OCI-M2 (cell line): Measurements from ENCODE around the gene GALNT11.
"Not testable (repeated sequence)": the region's sequence is repeated elsewhere in the genome, so short reads cannot be mapped to it uniquely, and the experiment has no call there.

Experiments
- DNase-seq: peaks from one replicate; lab custom pipeline; 2025; ENCODE audit not compliant: unreplicated experiment; lab: John Stamatoyannopoulos, UW

Gene GALNT11

DNA sequence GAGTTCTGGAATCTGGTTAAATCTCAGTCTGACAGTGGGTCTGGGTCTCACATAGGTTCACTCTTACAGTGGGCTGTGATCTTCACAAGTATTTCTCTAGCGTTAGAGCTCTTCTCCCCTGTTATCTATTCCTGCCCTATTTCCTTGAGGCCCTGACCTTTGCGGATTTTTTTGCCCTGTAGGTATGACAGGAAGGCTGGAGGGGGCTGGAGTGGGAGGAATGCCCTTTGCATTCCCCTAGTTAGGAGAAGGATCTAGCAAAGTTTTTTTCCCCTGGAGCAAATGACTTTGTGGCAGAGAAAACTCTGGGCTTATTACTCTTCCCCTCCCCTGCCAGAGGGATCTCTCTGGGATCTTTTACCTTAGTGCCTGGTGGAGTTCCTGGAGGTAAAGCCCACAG lies 49.2 kb downstream of the GALNT11 start:
- DNase-seq: no peak

DNA sequence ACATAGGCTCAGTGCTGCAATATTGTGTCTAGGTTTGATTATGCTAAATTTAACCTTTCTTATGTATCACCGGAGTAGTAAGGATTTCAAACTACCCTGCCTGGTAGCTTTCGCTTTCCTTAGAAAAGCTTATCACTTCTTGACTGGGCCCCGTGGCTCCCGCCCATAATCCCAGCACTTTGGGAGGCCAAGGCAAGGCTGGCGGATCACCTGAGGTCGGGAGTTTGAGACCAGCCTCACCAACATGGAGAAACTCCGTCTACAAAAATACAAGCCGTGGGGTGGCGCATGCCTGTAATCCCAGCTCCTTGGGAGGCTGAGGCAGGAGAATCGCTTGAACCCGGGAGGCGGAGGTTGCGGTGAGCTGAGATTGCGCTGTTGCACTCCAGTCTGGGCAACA lies 49.9 kb downstream of the GALNT11 start:
- not testable (repeated sequence) for DNase-seq

DNA sequence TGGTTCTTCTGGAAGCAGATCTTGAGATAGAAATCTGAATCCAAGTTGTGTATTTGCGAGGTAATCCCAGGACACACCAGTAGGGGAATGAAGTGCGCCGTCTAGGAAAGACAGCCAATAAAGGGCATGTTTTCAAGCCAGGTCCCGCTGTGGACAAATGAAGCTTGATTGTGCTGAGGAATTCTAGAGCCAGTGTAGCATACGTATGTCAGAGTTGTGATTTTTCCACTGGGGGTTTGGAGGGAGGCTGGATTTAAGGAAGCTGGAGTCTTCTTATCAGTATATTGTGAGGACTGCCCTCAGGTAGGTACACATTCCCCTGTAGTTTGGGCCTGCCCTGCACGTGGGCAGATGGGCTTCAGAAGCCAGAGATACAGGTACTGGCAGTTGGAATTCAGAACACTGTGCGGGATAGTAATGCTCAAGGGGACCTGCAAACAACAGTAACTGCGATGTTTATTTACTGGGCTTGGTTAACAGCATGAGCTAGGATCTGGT lies 50.9 kb downstream of the GALNT11 start:
- no peak for DNase-seq

DNA sequence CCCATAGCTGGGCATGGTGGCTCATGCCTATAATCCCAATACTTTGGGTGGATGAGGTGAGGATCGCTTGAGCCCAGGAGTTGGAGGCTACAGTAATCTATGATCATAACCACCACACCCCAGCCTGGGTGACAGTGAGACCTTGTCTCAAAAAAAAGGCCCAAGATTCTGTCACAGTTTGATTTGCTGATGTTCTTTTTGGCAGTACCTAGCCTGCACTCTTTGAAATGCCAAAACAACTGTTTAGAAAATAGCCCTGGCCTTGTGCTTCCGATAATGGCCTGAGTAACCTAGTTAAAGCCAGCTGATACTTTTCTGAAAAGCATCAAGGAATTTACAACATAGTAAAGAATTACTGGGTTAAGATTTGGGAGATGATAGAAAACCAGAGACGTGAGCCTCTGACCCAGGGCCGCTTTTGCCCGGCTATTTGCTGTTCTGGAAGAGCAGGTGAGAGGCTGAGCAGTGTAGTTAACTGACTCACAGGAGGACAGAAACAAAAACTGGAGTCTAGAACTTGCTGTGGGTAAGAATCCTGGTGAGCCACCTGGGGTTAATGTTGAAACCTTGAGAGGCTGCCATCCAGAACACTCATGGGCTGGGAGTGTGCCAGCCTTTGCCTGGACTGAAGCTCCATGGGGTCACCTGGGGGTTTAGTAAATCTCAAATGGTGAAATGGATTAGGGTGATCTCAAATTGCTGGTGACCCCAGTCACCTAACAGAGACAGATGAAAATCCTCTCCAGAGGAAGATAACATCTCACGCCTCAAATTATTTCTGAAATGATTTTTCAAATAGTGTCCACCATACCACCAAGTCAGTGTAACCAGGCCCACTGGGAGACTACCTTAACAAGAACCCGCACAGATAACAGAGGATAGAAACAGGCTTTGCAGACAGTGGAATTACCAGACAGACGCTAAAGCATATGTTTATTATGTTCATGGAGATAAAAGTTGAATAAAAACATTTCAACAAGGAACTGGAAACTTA lies 51.8 kb downstream of the GALNT11 start:
- no peak for DNase-seq

DNA sequence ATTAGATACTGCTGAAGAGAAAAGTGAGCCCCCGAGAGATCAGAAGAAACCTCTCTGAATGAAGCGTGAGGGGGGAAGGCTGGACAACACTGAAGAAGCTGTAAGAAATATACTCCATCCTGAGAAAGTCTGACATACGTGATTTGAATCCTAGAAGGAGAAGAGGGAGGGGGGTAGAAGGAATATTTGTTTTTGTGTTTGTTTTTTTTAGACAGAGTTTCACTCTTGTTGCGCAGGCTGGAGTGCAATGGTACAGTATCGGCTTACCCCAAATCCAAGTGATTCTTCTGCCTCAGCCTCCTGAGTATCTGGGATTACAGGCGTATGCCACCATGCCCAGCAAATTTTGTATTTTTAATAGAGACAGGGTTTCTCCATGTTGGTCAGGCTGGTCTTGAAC lies 52.6 kb downstream of the GALNT11 start:
- no peak for DNase-seq

DNA sequence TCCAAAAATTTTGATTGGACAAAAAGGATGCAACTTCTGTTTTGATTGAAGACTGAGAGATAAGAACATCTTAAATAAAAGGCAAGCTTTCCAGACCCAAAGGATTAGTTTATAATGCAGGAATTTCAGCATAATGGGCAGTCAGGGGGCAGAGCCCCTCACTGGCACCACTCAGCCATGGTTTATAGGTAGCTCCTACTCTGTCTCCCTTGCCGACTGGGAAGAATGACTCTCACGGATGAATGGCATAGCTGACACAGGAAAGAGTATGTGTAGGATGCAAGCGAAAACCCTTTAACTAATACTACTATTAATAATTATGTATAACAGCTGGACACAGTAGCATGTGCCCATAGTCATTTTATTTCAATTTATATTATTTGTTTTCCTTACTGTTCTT lies 53.3 kb downstream of the GALNT11 start:
- DNase-seq: no peak

DNA sequence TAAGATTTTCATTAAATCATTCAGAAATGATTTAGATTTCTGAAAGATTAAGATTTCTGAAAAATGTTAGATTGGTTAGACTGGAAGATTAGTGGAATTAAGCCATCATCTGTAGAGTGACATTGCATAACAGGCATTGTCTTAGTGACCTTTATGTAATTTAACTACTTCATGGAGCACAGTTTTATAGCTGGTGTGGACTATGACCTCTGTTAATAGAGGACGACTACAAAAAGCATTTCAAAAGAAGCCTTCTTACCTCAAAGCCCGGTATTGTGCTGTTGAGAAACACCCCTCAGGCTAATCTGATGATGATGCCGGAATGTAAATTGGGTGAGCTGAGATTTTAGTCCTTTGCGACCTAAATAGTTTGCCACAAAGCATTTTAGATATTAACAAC lies 55.6 kb downstream of the GALNT11 start:
- no peak for DNase-seq

DNA sequence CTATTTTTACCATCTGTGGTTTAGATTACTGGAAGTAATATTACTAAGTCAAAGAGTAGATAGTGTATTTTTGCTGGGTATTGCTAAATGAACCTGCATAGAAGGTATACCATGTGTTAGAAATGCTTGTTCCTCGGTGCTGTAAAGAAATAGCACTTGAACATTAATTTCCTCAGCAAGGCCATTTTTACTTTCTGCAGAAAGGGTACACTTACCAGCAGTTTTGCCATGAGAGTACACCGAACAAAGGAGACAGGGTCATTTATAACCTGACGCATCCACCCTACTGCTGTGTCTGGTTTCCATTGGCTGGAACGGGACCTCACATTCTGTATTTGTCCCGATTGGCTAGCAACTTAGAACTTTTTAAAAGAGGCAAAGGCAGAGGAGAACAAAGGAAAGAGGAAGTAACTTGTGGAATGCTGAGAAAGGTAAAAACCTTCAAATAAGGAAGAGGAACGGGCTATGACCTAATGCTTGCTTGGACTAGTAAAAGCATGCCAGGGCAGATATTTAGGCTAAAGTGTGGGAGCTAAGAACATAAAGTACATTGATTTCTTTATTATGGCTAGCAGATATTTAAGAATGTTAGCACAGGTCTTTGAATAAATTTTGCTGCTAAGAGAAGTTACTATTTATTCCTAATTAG lies 56.7 kb downstream of the GALNT11 start:
- DNase-seq: not testable (repeated sequence)

DNA sequence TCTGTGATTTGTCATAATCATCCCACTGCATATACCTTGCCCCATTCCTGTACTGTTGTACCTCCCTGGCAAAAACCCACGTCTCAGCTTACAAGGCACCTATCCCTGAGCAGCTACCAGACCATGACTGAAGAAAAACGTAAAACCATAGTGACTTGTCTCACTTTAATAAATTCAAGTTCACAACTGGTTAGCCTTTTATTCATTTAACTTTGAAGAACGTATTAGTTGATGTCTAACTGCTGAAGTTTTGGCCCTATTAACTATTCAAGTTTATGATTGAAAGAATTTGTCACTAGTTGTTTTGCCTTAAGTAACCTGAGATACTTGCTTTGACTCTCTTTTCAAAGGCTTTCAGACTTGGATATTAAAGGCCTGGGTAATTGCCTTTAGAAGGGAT lies 59.7 kb downstream of the GALNT11 start:
- no peak for DNase-seq

DNA sequence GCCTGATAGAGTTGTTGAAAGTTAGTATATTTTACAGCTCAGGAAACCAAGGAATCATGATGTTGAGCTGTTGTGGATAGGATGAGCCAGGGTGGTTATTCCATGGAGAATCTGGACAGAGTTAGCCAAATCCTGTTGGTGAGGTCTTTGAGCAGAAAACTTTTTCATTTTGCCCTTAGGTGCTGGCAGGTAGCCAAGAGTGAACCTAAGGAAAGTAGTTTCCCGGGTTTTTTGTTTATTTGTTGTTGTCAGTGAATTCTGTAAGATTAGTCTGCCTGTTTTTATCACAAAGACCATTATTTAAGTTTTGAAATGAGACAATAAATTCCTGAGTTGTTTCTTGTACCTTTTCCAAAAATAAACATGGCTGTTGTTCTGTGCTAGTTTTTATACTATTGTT lies 61.0 kb downstream of the GALNT11 start:
- no peak for DNase-seq

DNA sequence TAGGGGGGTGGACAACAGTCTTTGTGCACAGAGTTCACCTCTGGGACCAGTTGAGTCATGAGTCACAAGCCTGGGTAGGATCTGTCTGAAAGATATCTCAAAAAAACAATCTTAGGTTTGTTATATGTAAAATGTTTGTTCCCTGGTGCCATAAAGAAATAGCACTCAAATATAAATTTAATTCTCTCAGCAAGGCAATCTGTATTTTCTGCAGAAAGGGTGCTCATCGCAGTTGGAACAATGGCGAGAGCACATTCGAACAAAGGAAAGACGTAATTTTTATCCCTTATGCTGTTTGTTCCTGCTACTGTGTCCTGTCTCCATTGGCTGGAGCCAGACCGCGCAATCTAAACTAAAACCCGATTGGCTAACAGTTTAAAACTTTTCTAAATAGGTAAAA lies 63.7 kb downstream of the GALNT11 start:
- no peak for DNase-seq

DNA sequence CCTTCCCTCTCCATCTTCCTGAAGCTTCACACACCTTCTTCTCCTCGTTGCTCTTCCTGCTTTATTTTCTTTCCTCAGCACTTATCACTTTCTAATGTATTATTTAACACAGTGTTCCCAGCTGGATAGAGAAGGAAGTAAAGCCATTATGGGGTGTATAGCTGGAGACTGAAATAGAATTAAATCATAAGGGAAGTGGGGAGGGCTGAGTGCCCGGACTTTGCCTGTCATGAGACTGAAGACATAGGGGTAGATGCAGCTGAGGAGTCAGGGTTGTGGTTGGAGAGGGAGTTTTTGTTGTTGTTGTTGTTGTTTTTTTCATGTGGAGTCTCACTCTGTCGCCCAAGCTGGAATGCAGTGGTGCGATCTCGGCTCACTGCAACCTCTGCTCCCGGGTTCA lies 65.3 kb downstream of the GALNT11 start:
- DNase-seq: no peak

DNA sequence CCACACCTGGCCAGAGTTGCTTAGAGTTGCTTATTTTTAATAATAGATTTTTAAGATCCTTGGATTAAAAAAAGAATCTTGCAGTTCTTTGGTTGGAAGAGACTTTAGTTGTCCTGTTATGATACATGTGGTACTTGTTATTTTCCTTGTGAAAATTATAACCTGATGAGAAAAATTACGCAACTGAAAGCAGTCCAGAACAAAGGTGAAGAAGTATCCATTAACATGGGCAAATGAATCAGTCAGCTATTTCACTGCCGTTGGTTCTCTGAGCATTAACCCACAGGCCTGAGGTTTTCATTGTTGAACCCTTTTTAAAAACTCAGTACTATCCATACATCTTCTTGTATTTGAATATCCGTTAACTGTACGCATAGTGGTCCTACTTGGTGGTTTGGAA lies 68.2 kb downstream of the GALNT11 start:
- no peak for DNase-seq

DNA sequence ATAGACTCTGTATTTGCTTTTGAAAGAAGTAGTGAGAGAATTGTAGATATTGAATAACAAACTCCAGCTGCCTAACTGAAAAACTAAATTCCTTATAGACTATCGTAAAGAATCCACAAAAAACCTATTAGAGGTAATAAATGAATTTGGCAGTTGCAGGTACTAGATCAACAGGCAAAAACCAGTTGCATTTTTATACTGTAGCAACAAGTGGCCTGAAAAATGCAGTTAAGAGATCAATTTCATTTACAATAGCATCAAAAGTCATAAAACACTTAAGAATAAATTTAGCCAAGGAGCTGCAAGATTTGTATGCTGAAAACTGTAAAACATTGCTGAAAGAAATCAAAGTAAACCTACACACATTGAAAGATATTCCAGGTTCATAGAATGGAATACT lies 70.3 kb downstream of the GALNT11 start:
- DNase-seq: no peak

DNA sequence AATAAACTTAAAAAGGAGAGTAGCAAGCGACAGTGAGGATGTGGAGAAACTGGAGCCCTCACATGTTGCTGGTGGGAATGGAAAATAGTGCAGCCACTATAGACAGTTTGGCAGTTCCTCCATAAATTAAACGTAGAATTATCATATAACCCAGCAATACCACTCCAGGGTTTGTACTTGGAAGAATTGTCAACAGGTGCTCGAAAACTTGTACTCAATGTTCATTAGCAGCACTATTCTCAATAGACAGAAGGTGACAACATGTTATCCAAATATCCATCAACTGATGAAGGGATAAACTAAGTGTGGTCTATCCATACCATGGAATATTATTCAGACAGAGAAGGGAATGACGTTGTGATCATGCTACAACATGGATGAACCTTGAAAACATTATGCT lies 71.9 kb downstream of the GALNT11 start:
- DNase-seq: no peak

DNA sequence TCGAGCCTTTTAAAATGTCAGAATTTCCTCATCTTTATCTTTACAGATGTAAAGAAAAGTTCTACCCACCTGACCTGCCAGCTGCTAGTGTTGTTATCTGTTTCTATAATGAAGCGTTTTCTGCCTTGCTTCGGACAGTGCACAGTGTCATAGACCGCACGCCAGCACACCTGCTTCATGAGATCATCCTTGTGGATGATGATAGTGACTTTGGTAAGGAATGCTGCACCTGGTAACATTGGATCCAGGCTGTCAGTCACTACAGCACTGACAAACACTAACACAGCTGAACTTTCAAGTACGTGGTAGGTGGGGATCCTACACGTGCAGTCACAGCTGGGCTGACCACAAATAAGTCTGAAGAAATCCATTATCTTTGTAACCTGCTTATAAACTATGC lies 77.6 kb downstream of the GALNT11 start:
- DNase-seq: no peak

DNA sequence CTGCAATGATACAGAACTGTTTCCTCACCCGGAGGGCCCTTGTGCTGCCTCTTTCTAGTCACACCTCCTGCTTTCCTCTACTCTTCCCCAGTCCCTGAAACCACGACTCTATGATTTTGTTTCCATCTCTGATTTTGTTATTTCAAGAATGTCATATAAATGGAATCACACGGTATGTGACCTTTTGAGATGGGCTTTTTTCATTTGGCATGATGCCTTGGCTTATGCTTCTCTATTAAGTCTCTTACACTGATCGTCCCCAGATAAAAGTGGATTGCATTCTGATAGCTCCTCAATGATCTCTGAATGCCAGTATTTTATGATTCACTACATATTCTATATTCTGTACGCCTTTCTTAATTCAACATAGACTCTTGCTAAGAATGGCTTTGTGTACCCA lies 78.2 kb downstream of the GALNT11 start:
- DNase-seq: no peak

DNA sequence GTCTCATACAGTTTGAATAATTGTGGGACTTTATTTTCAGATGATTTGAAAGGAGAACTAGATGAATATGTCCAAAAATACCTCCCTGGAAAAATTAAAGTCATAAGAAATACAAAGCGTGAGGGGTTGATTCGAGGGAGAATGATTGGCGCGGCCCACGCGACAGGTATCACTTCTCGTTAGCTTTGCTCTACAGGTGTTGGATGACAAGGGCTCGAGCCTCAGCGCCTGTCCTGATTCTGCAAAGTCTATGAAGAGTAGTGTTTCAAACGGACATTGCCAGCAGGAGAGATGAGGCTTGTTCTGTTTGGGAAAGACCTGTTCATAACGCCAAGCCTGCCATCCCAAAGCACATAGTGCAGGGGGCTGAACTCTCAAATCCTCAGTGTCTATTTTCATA lies 79.7 kb downstream of the GALNT11 start:
- DNase-seq: no peak

DNA sequence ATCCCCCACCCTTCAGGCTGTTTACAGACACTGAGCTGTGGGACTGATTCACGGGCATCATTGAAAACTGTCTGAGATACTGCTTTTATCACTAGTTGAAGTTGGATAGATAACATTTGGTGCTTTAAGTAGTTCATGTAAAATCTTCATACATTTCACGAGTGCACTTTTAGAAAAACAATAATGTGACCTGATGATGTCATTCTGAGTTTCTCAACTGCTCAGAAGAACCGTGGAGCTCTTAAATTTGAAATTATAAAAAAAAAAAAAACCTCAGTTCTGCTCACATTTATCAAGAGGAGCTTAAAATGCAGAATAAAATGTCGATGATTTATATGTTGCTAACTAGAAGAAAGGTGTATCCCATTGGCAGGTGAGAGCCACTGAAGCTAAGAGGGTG lies 81.5 kb downstream of the GALNT11 start:
- DNase-seq: no peak

DNA sequence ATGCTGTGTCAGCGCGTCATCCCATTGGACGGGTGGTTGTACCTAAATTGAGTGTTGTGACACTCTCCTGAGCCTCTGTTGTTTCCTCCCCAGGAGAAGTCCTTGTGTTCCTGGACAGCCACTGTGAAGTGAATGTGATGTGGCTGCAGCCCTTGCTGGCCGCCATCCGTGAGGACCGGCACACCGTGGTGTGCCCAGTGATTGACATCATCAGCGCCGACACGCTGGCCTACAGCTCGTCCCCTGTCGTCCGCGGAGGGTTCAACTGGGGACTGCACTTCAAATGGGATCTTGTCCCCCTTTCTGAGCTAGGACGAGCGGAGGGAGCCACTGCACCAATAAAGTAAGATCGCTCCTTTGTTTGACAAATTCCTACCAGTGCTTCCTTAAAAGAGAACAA lies 82.5 kb downstream of the GALNT11 start:
- no peak for DNase-seq

DNA sequence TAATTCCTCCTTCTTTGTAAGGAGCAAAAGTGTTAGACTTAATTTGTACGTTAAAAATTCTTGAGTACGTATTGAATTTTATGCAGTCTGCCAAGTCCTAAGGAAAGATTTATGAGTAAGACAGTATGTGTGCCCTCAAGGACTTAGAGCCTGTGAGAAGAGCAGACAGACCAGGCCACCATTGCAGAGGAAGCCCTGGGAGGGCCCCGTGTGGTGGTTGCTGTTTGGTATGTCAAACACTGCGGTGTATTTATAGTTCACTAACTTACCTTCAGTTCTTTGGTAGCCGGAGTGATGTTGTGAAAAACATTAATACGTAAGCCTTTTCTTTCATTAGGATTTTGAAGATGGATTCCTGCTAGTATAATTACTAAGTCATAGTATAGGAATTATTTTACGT lies 82.9 kb downstream of the GALNT11 start:
- no peak for DNase-seq

DNA sequence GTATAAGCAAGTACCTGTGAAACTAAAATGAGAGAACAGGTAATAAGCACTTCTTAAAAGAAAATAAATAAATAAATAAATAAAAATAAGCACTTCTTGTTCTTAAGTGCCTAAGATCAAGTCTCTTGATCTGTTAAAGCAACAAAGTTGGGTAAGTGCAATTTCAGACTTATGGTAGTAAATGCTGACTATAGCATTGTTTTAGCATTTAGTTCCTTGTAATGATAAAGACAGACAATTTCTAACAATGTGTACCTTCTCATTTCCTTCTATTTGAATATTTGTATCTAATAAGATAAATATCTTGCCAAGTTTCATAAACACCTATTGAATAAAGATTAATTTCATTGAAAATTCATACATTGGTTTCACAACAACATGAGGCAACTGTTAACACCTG lies 87.4 kb downstream of the GALNT11 start:
- no peak for DNase-seq
